Epithelial cell of proximal tubule (primary cell): ENCODE measurements around the gene FURIN. TPM values are rescaled to one million over a fixed set of nuclear protein-coding genes. Genes with fewer than 3 reads are reported as not detected.
"Not testable (repeated sequence)": the region's sequence is repeated elsewhere in the genome, so short reads cannot be mapped to it uniquely, and the experiment has no call there.

ENCODE experiments used
- DNase-seq: peaks from one replicate; pipeline ENCODE4 v3.0.0-alpha.2; 2011; ENCODE audit warnings: low read depth
- H3K4me3 ChIP-seq: 2 replicates; pipeline ENCODE4 v1.5.1; 2011; ENCODE audit warnings: low read depth, mild to moderate bottlenecking, low read length
- total RNA-seq: library from RNA; depleted of rRNA; stranded (reverse); fragments of >200 nt; gene quantifications from 2 replicates; pipeline ENCODE4 v1.2.3, GENCODE V29; 2015
- TF ChIP-seq, protein P1 (sequence below): conservative IDR thresholded peaks from 2 replicates; pipeline ENCODE4 v1.5.1; 2012; ENCODE audit warnings: low read depth, mild to moderate bottlenecking, low read length

The FURIN gene
- total RNA-seq, 1 donor from 2014 or later, result 91.0 TPM

DNA sequence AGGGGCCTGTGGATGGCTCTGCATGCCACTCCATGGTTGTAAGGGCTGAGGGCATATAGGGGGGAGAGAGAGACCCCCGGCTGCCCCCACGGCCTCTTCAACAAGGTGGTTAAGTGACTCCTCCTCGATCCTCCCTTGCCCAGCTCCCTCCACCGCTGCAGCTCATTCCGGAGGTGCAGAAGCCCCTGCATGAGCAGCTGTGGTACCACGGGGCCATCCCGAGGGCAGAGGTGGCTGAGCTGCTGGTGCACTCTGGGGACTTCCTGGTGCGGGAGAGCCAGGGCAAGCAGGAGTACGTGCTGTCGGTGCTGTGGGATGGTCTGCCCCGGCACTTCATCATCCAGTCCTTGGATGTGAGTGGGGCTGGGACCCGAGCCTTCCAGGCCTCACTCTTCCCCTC, 22.5 kb downstream of the FURIN start:
- no peak for DNase-seq
- no peak overlapping the region for H3K4me3 ChIP-seq
- TF ChIP-seq, protein P1, sequence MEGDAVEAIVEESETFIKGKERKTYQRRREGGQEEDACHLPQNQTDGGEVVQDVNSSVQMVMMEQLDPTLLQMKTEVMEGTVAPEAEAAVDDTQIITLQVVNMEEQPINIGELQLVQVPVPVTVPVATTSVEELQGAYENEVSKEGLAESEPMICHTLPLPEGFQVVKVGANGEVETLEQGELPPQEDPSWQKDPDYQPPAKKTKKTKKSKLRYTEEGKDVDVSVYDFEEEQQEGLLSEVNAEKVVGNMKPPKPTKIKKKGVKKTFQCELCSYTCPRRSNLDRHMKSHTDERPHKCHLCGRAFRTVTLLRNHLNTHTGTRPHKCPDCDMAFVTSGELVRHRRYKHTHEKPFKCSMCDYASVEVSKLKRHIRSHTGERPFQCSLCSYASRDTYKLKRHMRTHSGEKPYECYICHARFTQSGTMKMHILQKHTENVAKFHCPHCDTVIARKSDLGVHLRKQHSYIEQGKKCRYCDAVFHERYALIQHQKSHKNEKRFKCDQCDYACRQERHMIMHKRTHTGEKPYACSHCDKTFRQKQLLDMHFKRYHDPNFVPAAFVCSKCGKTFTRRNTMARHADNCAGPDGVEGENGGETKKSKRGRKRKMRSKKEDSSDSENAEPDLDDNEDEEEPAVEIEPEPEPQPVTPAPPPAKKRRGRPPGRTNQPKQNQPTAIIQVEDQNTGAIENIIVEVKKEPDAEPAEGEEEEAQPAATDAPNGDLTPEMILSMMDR, result no peak

DNA sequence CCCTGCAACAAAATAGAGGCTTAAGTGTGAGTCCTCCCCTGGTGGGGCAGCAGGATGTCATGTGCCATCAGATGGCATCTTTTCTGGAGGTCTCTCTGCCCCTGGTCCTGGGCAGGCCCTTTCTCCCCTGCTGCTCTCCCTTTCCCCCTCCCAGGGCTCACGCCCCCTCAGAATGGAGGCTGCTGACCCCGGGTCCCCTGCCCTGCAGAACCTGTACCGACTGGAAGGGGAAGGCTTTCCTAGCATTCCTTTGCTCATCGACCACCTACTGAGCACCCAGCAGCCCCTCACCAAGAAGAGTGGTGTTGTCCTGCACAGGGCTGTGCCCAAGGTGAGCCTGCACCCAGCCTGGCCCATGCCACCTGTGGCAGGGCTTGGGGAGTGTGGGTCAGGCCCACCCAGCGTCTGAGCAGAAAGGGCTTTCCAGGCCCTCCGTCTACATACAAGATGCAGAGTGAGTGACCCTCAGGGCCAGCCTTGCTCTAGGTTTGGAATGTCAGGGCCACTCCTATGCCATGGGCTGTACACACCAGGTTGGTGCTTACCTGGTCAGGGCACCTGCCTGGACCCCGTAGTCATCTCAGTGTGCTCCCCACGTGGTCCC, 23.1 kb downstream of the FURIN start:
- TF ChIP-seq, protein P1, result no peak

DNA sequence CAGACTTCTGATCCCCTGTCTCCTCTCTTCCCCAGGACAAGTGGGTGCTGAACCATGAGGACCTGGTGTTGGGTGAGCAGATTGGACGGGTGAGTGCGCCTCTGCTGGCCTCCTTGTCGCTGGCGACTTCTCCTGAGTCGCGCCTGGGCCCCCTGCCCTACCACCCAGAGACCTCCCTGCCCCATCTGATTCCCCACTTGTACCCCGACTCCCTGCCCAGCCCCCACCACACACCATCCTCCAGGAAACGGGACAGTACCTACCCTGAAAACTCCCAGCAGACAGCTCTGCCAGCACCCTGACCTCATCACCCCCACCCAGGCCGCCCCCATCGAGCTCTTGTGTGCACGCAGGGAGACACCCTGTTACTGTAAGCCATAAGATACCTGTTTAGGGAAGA, 23.6 kb downstream of the FURIN start:
- no peak overlapping the region for H3K4me3 ChIP-seq
- TF ChIP-seq, protein P1, result no peak
- DNase-seq, result no peak

More for the DNA sequence above, 23.1 kb downstream of the FURIN start:
- no peak overlapping the region for H3K4me3 ChIP-seq
- DNase-seq, result no peak

DNA sequence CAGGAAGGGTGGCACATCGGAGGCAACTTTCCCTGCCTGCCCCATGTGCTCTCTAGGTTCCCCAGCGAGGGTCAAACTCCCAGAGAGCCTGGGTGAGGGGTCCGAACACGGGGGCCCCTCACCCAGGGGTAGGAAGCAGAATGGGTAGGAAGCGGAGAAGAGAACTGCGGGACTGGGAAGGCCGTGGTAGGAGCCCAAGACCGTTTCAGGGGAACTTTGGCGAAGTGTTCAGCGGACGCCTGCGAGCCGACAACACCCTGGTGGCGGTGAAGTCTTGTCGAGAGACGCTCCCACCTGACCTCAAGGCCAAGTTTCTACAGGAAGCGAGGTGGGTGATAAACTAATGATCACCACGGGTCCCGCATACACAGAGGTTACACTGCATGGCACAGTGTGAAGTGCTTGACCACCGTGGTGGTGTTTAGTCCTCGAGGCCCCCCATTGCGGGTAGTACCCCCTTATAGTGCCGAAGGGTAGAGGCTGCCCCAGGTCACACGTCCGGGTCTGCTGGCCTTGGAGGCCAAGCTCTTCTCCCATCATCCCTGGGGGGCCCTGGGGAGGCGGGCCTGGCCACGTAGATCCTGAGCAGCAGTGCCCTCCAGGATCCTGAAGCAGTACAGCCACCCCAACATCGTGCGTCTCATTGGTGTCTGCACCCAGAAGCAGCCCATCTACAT, 24.2 kb downstream of the FURIN start:
- DNase-seq, result no peak
- no peak overlapping the region for H3K4me3 ChIP-seq
- TF ChIP-seq, protein P1, result no peak

DNA sequence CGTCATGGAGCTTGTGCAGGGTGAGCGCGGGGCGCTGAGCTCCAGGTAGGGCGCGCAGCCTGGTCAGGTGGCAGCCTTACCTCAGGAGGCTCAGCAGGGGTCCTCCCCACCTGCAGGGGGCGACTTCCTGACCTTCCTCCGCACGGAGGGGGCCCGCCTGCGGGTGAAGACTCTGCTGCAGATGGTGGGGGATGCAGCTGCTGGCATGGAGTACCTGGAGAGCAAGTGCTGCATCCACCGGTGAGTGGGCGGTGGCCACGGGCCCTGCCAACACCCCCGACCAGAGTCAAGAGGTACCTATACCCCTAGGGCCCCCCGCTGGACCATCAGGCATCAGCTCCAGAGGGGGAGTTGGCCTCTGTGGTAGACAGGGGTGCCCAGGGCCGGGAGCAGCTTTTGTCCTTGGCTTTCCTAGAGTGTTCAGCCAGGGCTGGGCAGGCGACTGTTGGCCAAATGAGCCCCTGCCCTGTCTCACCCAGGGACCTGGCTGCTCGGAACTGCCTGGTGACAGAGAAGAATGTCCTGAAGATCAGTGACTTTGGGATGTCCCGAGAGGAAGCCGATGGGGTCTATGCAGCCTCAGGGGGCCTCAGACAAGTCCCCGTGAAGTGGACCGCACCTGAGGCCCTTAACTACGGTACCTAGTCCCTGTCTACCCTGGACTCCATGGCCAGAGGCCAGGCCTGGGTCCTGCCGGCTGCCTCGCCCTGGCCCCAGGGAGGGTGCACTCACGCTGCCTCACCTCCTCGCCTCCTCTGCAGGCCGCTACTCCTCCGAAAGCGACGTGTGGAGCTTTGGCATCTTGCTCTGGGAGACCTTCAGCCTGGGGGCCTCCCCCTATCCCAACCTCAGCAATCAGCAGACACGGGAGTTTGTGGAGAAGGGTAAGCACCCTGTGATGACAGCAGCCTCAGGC, 25.0 kb downstream of the FURIN start:
- no peak for DNase-seq
- no peak overlapping the region for H3K4me3 ChIP-seq
- TF ChIP-seq, protein P1, result peak; percentile 7

DNA sequence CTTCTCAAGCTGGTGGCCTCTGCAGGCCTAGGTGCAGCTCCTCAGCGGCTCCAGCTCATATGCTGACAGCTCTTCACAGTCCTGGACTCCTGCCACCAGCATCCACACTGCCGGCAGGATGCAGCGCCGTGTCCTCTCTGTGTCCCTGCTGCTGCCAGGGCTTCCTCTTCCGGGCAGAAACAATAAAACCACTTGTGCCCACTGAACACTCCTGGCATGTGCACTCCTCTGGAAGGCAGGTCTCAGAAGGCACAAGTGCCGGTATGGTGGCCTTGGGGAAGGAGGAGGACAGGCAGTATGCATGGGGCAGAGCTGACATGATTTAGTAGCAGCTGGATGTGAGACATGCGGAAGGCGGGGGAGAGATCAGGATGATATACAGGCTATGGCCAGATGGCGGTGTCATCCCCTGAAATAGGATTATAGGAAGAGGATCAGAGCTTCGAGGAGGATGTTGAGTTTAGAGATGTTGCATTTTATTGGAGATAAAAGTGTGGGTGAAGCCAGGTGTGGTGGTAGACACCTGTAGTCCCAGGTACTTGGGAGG, 27.3 kb downstream of the FURIN start:
- TF ChIP-seq, protein P1, result no peak
- no peak overlapping the region for H3K4me3 ChIP-seq
- no peak for DNase-seq

- not testable (repeated sequence) for H3K4me3 ChIP-seq, DNase-seq
Observed at GRCh38 chr15:90897131-90897655, 28.8 kb downstream of the FURIN start.
